Activated CD8-positive, alpha-beta T cell treated with anti-CD3 and anti-CD28 coated beads for 36 hours (primary cell): ENCODE results near the gene PROK2. TPM values are rescaled to one million over a fixed set of nuclear protein-coding genes. Genes with fewer than 3 reads are reported as not detected.

ENCODE experiments used
- ATAC-seq: fragments of 200-7000 bp; cut with Tn5 transposase; one replicate; pipeline ENCODE4 v1.10.0; 2021; ENCODE audit warnings: mild to moderate bottlenecking, moderate library complexity
- CTCF ChIA-PET: fragments of 350-600 bp; sonication (Branson Sonifier 250); formaldehyde crosslinking; loops from one replicate; lab custom pipeline; 2021; ENCODE audit warnings: antibody characterized with exemption; lab: Charles Lee
- POLR2A ChIA-PET: fragments of 350-600 bp; sonication (Branson Sonifier 250); formaldehyde crosslinking; loops from one replicate; lab custom pipeline; 2021; ENCODE audit warnings: antibody characterized with exemption; lab: Charles Lee
- DNase-seq: peaks from one replicate; pipeline ENCODE4 v3.0.0-alpha.2; 2020
- H3K27ac Mint-ChIP-seq: one replicate; pipeline ENCODE4 v1.8.0; 2021; ENCODE audit warnings: mild to moderate bottlenecking, mixed read lengths
- H3K27me3 Mint-ChIP-seq: one replicate; pipeline ENCODE4 v1.8.0; 2021; ENCODE audit warnings: mixed read lengths
- H3K36me3 Mint-ChIP-seq: one replicate; pipeline ENCODE4 v1.8.0; 2021; ENCODE audit warnings: low read depth, mixed read lengths
- H3K4me1 Mint-ChIP-seq: one replicate; pipeline ENCODE4 v1.8.0; 2021; ENCODE audit warnings: low read depth, mixed read lengths
- H3K4me3 Mint-ChIP-seq: one replicate; pipeline ENCODE4 v1.8.0; 2021; ENCODE audit warnings: mild to moderate bottlenecking, moderate library complexity, mixed read lengths
- H3K9me3 Mint-ChIP-seq: one replicate; pipeline ENCODE4 v1.8.0; 2021; ENCODE audit warnings: mixed read lengths
- intact Hi-C: fragments of 100-400 bp; cut with micrococcal nuclease; formaldehyde crosslinking; loops from one replicate; pipeline ENCODE4 v1.10.0; 2022
- total RNA-seq, 2 experiments: library from RNA; stranded (reverse); gene quantifications; one replicate each; pipeline ENCODE4 v1.2.3, GENCODE V29; 2021
- TF ChIP-seq, protein P1 (sequence below): fragments of 200-600 bp; IDR thresholded peaks from one replicate; pipeline ENCODE4 v1.8.0; 2022; ENCODE audit warnings: antibody characterized with exemption, mild to moderate bottlenecking

Gene PROK2
- total RNA-seq, 2 experiments from 2014 or later: 0.27 to 0.34 TPM

DNA sequence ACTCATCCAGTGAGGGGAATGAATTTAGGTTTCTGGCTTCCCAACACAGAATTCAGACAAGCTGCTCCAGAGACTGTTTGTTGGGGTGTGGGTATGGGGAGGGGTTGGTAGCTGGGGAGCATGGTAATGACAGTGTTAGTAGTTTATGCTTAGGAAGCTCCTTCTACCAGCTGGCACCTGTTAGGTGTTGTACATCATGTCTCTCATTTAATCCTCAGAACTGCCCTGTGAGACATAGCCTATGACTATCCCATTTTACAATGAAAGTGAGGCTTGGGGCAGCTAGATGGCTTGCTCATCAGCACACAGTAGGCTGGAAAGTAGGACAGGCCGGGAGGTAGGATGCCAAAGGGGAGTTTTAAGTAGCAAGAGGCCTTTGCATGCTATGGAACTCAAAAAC lies 62.3 kb downstream of the PROK2 start:
- POLR2A ChIA-PET: no interaction called here
- CTCF ChIA-PET: interaction anchor here (3.2 kb wide), 1 partner anchor 11 kb away, joined by 16 read pairs; no protein-coding TSS in a partner anchor
- H3K4me3 Mint-ChIP-seq: peak overlapping the region; percentile 86

More for the DNA sequence above, 62.3 kb downstream of the PROK2 start:
- Mint-ChIP-seq H3K27me3 (no peaks in the 10 kb centered on the region), H3K4me1 (peaks cover 68% of the 10 kb centered on the region), H3K9me3 (no peaks in the 10 kb centered on the region), H3K36me3 (peaks cover 12% of the 10 kb centered on the region), H3K27ac (peak overlapping the region; percentile 97)
- ATAC-seq (no peak), DNase-seq (no peak)
- TF ChIP-seq, protein P1, sequence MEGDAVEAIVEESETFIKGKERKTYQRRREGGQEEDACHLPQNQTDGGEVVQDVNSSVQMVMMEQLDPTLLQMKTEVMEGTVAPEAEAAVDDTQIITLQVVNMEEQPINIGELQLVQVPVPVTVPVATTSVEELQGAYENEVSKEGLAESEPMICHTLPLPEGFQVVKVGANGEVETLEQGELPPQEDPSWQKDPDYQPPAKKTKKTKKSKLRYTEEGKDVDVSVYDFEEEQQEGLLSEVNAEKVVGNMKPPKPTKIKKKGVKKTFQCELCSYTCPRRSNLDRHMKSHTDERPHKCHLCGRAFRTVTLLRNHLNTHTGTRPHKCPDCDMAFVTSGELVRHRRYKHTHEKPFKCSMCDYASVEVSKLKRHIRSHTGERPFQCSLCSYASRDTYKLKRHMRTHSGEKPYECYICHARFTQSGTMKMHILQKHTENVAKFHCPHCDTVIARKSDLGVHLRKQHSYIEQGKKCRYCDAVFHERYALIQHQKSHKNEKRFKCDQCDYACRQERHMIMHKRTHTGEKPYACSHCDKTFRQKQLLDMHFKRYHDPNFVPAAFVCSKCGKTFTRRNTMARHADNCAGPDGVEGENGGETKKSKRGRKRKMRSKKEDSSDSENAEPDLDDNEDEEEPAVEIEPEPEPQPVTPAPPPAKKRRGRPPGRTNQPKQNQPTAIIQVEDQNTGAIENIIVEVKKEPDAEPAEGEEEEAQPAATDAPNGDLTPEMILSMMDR: no peak
- intact Hi-C loops: loop anchor here (10.0 kb wide), 1 partner anchor 1102 kb away; no protein-coding TSS in a partner anchor

Other genes starting within 250 kb of the PROK2 start
- 100 to 1,000 TPM; 145 to 153 TPM for gene FOXP1, start 201.4 kb downstream of the PROK2 start, total RNA-seq
- gene EIF4E3, start 59.7 kb downstream of the PROK2 start, total RNA-seq: 10 to 100 TPM; 29.3 to 30.4 TPM
- gene GPR27, start 31.3 kb downstream of the PROK2 start, total RNA-seq: under 1 TPM; 0.40 to 0.47 TPM